Midbrain (tissue), 1 donor: Measurements from ENCODE around the gene RAB27B.
"Not testable (repeated sequence)": the region's sequence is repeated elsewhere in the genome, so short reads cannot be mapped to it uniquely, and the experiment has no call there.

Source experiments
- DNase-seq: peaks from one replicate; lab custom pipeline; 2025; lab: John Stamatoyannopoulos, UW

The RAB27B gene

GRCh38 chr18:54828281-54828881 is at the start of gene RAB27B:
Gene RAB27B, plus strand, starts transcription at chr18:54828477. Its CDS starts 49,109 bp downstream, at chr18:54877586.
- DNase-seq: no peak

GRCh38 chr18:54780285-54780861 is 47.9 kb upstream of the RAB27B start:
- DNase-seq: no peak

DNA sequence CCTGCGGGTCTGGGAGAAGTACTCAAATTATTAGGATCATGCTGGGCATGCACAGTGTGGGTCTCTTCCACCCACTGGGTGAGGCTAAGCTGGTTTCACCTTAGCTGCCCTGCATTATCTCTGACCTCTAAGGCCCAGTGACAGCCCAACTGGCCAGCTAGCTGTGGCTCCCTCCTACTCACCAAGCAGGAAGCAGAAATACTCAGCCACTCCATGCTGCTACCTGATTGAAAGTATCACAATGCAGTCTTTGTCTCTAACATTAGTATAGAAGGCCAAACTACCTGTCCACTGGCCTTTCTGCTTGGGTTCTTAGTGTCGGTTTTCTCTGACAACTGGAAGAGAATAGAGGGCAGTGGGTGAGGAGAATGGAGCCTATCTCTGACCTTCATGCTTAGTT is 47.3 kb upstream of the RAB27B start:
- DNase-seq: no peak

DNA sequence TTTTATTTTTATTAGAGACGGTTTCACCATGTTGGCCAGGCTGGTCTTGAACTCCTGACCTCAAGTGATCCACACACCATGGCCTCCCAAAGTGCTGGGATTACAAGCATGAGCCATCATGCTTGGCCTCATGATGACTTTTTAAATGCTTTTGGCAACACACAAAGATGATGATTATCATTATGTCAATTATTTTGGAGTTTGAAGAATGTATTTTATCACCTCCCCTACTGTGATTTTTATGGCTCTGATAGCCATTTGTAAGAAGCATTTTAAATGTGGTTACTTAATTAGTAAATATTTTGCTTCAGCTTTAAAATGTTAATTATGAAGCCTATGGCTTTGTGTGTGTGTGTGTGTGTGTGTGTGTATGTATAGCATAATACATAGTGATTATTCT is 45.1 kb upstream of the RAB27B start:
- no peak for DNase-seq

GRCh38 chr18:54786206-54786605 is 42.1 kb upstream of the RAB27B start:
- DNase-seq: no peak

GRCh38 chr18:54787121-54787520 is 41.2 kb upstream of the RAB27B start:
- no peak for DNase-seq

GRCh38 chr18:54787616-54788015 is 40.7 kb upstream of the RAB27B start:
- DNase-seq: no peak

DNA sequence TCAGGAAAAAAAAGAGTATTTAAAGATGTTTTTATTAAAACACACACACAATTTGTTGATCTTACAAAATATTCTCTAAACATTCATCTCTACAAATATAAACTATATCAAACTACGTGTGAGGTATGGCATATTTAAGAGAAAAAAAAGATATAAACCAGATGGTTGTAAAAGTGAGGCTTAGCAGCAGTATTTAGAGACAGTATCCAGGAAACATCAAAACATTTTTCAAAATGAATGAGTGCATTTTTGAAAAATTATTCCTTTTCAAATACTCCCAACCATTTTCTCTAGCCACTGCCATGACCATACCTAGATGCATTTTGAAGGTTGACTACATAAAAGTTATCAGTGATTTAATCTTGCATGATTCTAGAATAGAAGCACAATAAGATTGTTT is 38.2 kb upstream of the RAB27B start:
- DNase-seq: no peak

GRCh38 chr18:54791657-54792056 is 36.6 kb upstream of the RAB27B start:
- no peak for DNase-seq

GRCh38 chr18:54792079-54792478 is 36.2 kb upstream of the RAB27B start:
- DNase-seq: no peak

- DNase-seq: no peak
Observed at GRCh38 chr18:54794823-54795222, 33.5 kb upstream of the RAB27B start.

DNA sequence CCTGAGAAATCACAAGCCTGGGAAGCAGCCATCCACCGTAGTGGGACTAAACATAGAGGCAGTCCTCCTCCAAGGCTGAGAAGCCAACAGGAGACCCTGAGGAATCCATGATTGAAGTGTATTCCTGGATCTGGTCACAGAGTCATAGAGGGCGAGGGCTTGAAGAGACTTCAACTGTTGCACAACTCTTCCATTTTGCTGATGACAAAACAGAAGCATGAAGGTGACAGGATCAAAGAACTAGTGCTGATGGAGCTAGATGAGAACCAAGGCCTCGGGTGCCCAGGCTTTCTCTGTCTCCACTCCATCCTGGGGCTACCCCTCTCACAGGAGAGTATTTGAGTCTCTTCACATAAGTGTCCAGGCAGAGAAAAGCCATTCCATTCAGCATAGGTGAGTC is 30.1 kb upstream of the RAB27B start:
- no peak for DNase-seq

DNA sequence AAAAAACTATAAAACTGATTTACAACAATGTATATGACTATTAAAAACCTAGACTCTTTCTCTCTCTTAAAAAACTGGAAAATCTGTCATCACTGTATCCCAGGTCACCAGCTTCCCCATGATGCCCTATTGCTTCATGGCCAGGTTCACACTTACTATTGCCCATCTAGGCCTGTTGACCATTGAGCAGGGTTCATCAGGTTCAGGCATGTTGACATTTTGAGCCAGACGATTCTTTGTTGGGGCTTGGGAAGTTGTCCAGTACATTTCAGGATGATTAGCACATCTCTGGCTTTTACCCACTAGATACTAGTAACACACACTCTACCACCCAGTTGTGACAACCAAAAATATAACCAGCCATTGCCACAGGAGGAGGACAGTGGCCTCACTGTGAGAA is 26.9 kb upstream of the RAB27B start:
- DNase-seq: no peak

GRCh38 chr18:54802178-54802577 is 26.1 kb upstream of the RAB27B start:
- no peak for DNase-seq

GRCh38 chr18:54802686-54803395 is 25.4 kb upstream of the RAB27B start:
- no peak for DNase-seq

- no peak for DNase-seq
Observed at GRCh38 chr18:54805571-54806334, 22.5 kb upstream of the RAB27B start.

DNA sequence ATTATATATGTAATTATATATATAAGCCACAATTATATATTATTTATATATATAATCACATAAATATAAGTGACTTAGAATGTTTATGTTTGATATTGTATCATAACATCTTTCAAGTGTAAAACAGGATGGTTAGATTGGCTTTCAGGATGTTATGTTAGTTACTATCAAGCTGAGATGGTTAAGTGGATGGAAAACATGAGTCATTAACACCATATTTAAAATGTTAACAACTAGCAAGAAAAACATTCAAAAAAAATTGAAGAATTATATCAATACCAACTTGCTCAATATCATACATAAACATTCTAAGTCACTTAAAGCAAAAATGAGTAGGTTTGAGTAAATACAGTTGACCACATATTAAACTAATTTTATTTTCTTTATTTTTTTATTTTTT is 21.8 kb upstream of the RAB27B start:
- DNase-seq: no peak

DNA sequence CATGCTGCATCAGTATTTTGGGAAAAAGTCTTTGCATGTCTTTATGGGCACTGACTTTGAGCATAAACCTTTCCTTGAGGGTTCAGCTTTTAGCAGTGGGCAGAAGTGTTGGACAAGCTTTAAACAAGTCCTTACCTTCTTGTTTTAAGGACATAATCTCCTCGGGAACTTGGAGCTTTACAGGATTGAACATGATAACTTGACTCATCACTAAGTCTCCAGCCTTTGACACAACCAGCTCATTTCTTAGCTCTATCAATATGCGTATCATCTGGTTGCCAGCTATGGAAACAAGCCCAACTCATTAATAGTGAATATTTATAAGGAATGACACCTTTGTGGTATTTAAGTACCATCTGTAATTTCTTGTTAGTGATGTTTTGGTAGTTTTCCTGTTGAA is 21.0 kb upstream of the RAB27B start:
- DNase-seq: no peak

- DNase-seq: not testable (repeated sequence)
Observed at GRCh38 chr18:54810662-54811061, 17.6 kb upstream of the RAB27B start.

DNA sequence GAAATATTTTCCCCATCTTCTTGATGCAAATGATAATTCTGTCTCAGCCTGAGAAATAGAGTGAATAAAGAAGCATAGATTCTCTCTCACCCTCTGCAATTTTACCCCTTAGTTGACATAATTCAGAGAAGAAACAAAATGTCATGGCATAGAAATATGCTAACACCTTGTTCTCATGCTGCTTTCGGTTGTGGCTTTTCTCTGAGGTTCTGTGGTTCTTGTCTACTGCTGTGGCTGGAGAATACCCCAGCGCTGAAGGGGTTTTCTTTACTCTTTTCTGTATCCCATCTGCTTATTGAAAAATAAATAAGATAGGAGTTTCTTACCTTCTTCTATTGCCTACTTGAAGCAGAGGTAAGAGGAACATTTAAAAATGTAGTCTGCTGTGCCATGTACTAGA is 15.4 kb upstream of the RAB27B start:
- DNase-seq: no peak

DNA sequence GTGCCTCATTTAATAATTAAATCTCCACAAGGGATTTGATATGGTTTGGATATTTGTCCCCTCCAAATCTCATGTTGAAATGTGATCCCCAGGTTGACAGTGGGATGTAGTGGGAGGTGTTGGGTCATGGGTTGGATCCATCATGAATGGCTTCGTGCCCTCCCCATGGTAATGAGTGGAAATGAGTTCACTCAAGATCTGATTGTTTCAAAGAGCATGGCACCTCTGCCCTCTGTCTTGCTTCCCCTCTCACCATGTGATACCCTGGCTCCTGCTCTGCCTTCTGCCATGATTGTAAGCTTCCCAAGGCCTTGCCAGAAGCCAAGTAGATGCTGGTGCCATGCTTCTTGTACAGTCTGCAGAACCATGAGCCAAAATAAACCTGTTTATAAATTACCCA is 15.0 kb upstream of the RAB27B start:
- no peak for DNase-seq

- no peak for DNase-seq
Observed at GRCh38 chr18:54813977-54814565, 14.2 kb upstream of the RAB27B start.
